Body of pancreas (tissue), 4 donors: ENCODE measurements around the gene ZNRF4.

ENCODE experiments used
- CTCF ChIP-seq, 7 experiments: fragments of 450-650 bp in 4 of 7; fragments of 200-600 bp in 3 of 7; sonication (generic) in 3 of 7; IDR thresholded peaks; one replicate each; pipeline ENCODE4 v1.5.1; 2016 to 2019; ENCODE audit warnings: antibody characterized with exemption in 7 of 7
- POLR2A ChIP-seq, 3 donors: fragments of 450-650 bp; IDR thresholded peaks; one replicate each; pipeline ENCODE4 v1.6.1; 2016; ENCODE audit warnings: antibody characterized with exemption in 3 of 3, mild to moderate bottlenecking in 2 of 3

DNA sequence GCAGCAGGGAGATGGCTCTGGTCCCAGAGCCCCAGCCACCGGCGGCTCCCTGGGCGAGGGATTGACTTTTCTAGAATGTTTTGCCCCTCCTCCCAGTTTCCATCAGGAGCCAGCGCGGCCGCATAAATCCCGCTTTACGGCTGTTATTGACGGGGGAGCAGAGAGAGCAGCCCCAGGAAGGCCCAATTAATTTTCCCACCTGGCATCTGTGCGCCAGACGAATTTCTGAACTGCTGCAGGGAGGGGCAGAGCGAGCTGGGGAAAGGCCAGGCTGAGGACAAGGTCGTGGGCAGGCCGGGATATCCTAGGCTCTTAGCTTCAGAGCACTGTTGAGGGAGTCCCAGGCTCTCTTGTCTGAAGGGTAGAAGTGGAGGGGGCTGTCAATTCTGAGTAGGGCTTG, 24.7 kb downstream of the ZNRF4 start:
- TF ChIP-seq CTCF (IDR thresholded peaks at IDR 0.05) (no peak), POLR2A (IDR thresholded peaks at IDR 0.05) (no peak)
